OCI-LY7 (cell line): ENCODE results near the gene ANK3. TPM values are rescaled to one million over a fixed set of nuclear protein-coding genes. Genes with fewer than 3 reads are reported as not detected.

Experiments
- BruUV-seq: library from RNA; stranded (reverse); fragments of 400-500 nt; replicated peaks from 2 replicates; lab custom pipeline; 2021; lab: Mats Ljungman, UMichigan
- CTCF ChIA-PET: fragments of 300-600 bp; sonication (Branson Sonifier 250); formaldehyde crosslinking; loops from one replicate; lab custom pipeline; 2022; ENCODE audit warnings: antibody characterized with exemption; ENCODE audit not compliant: unreplicated experiment; lab: Charles Lee
- POLR2A ChIA-PET: fragments of 300-600 bp; sonication (Branson Sonifier 250); formaldehyde crosslinking; loops from one replicate; lab custom pipeline; 2022; ENCODE audit warnings: antibody characterized with exemption; lab: Charles Lee
- DNase-seq: peaks from one replicate; pipeline ENCODE4 v3.0.0-alpha.2; 2015; ENCODE audit warnings: low spot score
- H2AFZ ChIP-seq: fragments of 200-600 bp; sonication (generic), shearing (Covaris generic); 2 replicates; pipeline ENCODE4 v1.6.1; 2014; ENCODE audit warnings: mild to moderate bottlenecking, antibody characterized with exemption, low read length, moderate library complexity
- H3K27ac ChIP-seq: fragments of 200-600 bp; sonication (generic); 2 replicates; pipeline ENCODE4 v1.5.1; 2014; ENCODE audit warnings: mixed run types, low read depth, mild to moderate bottlenecking, moderate library complexity, low read length, inconsistent platforms; ENCODE audit not compliant: poor library complexity, severe bottlenecking
- H3K36me3 ChIP-seq: fragments of 200-600 bp; sonication (generic); 2 replicates; pipeline ENCODE4 v1.6.1; 2014; ENCODE audit warnings: mild to moderate bottlenecking, antibody characterized with exemption, low read length, moderate library complexity, mixed read lengths; ENCODE audit not compliant: insufficient read depth
- H3K4me1 ChIP-seq: fragments of 200-600 bp; sonication (generic); 2 replicates; pipeline ENCODE4 v1.5.1; 2014; ENCODE audit warnings: mild to moderate bottlenecking, low read length; ENCODE audit not compliant: insufficient read depth, poor library complexity, severe bottlenecking
- H3K4me2 ChIP-seq: fragments of 200-600 bp; sonication (generic); 2 replicates; pipeline ENCODE4 v1.6.1; 2014; ENCODE audit warnings: mild to moderate bottlenecking, low read length
- H3K4me3 ChIP-seq: fragments of 200-600 bp; sonication (generic); 2 replicates; pipeline ENCODE4 v1.5.1; 2014; ENCODE audit warnings: mild to moderate bottlenecking, low read depth, low read length; ENCODE audit not compliant: poor library complexity, severe bottlenecking
- H3K79me2 ChIP-seq: fragments of 200-600 bp; sonication (generic); 2 replicates; pipeline ENCODE4 v1.6.1; 2016; ENCODE audit warnings: low read depth, mild to moderate bottlenecking, low read length, moderate library complexity, mixed read lengths; ENCODE audit not compliant: insufficient read depth
- H3K9me2 ChIP-seq: fragments of 200-600 bp; sonication (generic); 2 replicates; pipeline ENCODE4 v1.6.1; 2016; ENCODE audit warnings: mild to moderate bottlenecking, low read length, mixed read lengths; ENCODE audit not compliant: insufficient read depth
- H3K9me3 ChIP-seq: fragments of 200-600 bp; sonication (generic); 2 replicates; pipeline ENCODE4 v1.6.1; 2014; ENCODE audit warnings: mild to moderate bottlenecking, mixed run types, low read length, mixed read lengths
- H4K20me1 ChIP-seq: fragments of 200-600 bp; sonication (generic); 2 replicates; pipeline ENCODE4 v1.6.1; 2014; ENCODE audit warnings: mild to moderate bottlenecking, antibody characterized with exemption, low read length, moderate library complexity, mixed read lengths; ENCODE audit not compliant: insufficient read depth
- CTCF ChIP-seq: fragments of 200-600 bp; sonication (generic); conservative IDR thresholded peaks from 2 replicates; pipeline ENCODE4 v1.5.1; 2014; ENCODE audit warnings: mild to moderate bottlenecking, antibody characterized with exemption, low read length, moderate library complexity, mixed read lengths
- EZH2phosphoT487 ChIP-seq: fragments of 200-600 bp; sonication (generic); IDR thresholded peaks from 2 replicates; pipeline ENCODE4 v1.6.1; 2018; ENCODE audit warnings: low read depth, borderline replicate concordance, mild to moderate bottlenecking, mixed run types, antibody characterized with exemption, low read length, moderate library complexity, mixed read lengths
- intact Hi-C: fragments of 100-400 bp; cut with micrococcal nuclease; formaldehyde crosslinking; loops from one replicate; pipeline ENCODE4 v1.10.0; 2022; ENCODE audit not compliant: unreplicated experiment
- total RNA-seq, 2 experiments: library from RNA; depleted of rRNA in 1 of 2; stranded (reverse); fragments of >200 nt in 1 of 2; shearing (Covaris generic) in 1 of 2; gene quantifications; 2 replicates each; pipeline ENCODE4 v1.2.3, GENCODE V29; 2014 to 2022

The ANK3 gene
- total RNA-seq, 2 experiments from 2014 or later = 0.13 to 0.49 TPM

- Histone ChIP-seq H3K79me2 (no peaks in the 10 kb centered on the region), H3K4me2 (no peak overlapping the region), H3K9me3 (no peaks in the 10 kb centered on the region), H3K9me2 (no peaks in the 10 kb centered on the region), H3K27ac (no peak overlapping the region), H3K36me3 (no peaks in the 10 kb centered on the region), H4K20me1 (no peaks in the 10 kb centered on the region), H3K4me3 (no peak overlapping the region), H3K4me1 (no peaks in the 10 kb centered on the region), H2AFZ (no peak overlapping the region)
- TF ChIP-seq CTCF (no peak), EZH2phosphoT487 (no peak)
- no TSS peak for BruUV-seq
- ChIA-PET POLR2A (no interaction called here), CTCF (no interaction called here)
- no peak for DNase-seq
- intact Hi-C loops = no loop called here
Observed at GRCh38 chr10:60280475-60280874, 109.2 kb downstream of the ANK3 start.

- DNase-seq = no peak
- ChIA-PET CTCF (no interaction called here), POLR2A (no interaction called here)
- Histone ChIP-seq H3K9me3 (0 out of 2 replicates have a peak, but pooled peaks cover 3% of the 10 kb centered on the region), H3K27ac (no peak overlapping the region), H3K4me2 (no peak overlapping the region), H3K4me1 (no peaks in the 10 kb centered on the region), H2AFZ (no peak overlapping the region), H4K20me1 (no peaks in the 10 kb centered on the region), H3K9me2 (no peaks in the 10 kb centered on the region), H3K79me2 (no peaks in the 10 kb centered on the region), H3K4me3 (no peak overlapping the region), H3K36me3 (no peaks in the 10 kb centered on the region)
- no TSS peak for BruUV-seq
- intact Hi-C loops = no loop called here
- TF ChIP-seq EZH2phosphoT487 = no peak
- TF ChIP-seq CTCF = no peak
Observed at GRCh38 chr10:60277656-60278055, 112.0 kb downstream of the ANK3 start.

- Histone ChIP-seq H3K36me3 (no peaks in the 10 kb centered on the region), H2AFZ (no peak overlapping the region), H3K9me3 (0 out of 2 replicates have a peak, but pooled peaks cover 3% of the 10 kb centered on the region), H4K20me1 (no peaks in the 10 kb centered on the region), H3K27ac (no peak overlapping the region), H3K4me2 (no peak overlapping the region), H3K4me1 (peaks cover 6% of the 10 kb centered on the region), H3K4me3 (no peak overlapping the region), H3K79me2 (no peaks in the 10 kb centered on the region), H3K9me2 (no peaks in the 10 kb centered on the region)
- DNase-seq = no peak
- intact Hi-C loops = no loop called here
- TF ChIP-seq CTCF = no peak
- BruUV-seq = no TSS peak
- ChIA-PET CTCF (no interaction called here), POLR2A (no interaction called here)
Observed at GRCh38 chr10:60276232-60276631, 113.4 kb downstream of the ANK3 start.
